ENCODE measurements around the gene PYDC2. TPM values are rescaled to one million over a fixed set of nuclear protein-coding genes. Genes with fewer than 3 reads are reported as not detected.

Gene PYDC2
- total and polyA plus RNA-seq, 2 donors (not counting 3 experiments of a cell fraction or from before 2014, with no cell fraction given), result not detected

DNA sequence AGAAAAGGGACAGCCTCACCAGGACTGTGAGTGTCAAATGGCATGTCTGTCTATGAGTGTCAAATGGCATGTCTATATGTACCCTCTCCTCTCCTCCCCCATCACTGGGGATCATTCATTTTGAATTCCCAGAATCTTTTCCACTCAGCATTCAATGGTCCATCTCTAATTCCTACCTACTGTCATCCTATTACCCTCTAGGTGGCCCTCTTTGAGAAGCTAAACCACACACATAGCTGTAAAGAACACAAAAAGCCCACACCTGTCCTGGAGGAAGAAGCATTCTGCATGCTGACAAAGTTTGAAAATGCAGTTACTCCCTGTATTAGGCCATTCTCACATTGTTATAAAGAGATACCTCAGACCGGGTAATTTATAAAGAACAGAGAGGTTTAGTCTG lies 46.2 kb upstream of the PYDC2 start:
- no peaks in the 10 kb centered on the region for H3K9me3 ChIP-seq (replicated peaks; ENCODE audit: control insufficient read depth, insufficient read depth, low read length)

More for the DNA sequence above, 46.2 kb upstream of the PYDC2 start:
- no peaks in the 10 kb centered on the region for H3K36me3 ChIP-seq (ENCODE audit: control insufficient read depth in 2 of 2, extremely low read depth in 1 of 2, insufficient read depth in 2 of 2, low read length in 2 of 2)
- H3K4me1 ChIP-seq (ENCODE audit: control insufficient read depth, extremely low read depth, insufficient read depth, low read length), result peaks cover 11% of the 10 kb centered on the region
- H3K9me1 ChIP-seq (replicated peaks; ENCODE audit: control insufficient read depth, extremely low read depth, insufficient read depth, low read length), result no peaks in the 10 kb centered on the region
- DNase-seq (ENCODE audit: low read depth, low spot score) (no peak), FAIRE-seq (no peak)
- ChIA-PET CTCF (interaction anchor here (1.0 to 2.3 kb wide), 4 partner anchors 13 to 1030 kb away, joined by 3 to 7 read pairs (median 4); no protein-coding TSS in a partner anchor), POLR2A (no interaction called here)
- no peak overlapping the region for H3K4me3 ChIP-seq (replicated peaks in 1 of 3; ENCODE audit: insufficient read depth in 1 of 3, low read depth in 1 of 3, low read length in 3 of 3)
- H4K20me1 ChIP-seq (replicated peaks; ENCODE audit: control insufficient read depth, extremely low read depth, insufficient read depth, low read length), result no peaks in the 10 kb centered on the region
- no peak overlapping the region for H3K4me2 ChIP-seq (ENCODE audit: insufficient read depth, low read length)
- no peak overlapping the region for H3K27ac ChIP-seq (ENCODE audit: insufficient read depth, low read depth, low read length)
- BruUV-seq (replicated peaks), result no TSS peak
- no peaks in the 10 kb centered on the region for H3K27me3 ChIP-seq (ENCODE audit: control insufficient read depth in 2 of 2, insufficient read depth in 2 of 2, low read length in 2 of 2)
- H3K9ac ChIP-seq (replicated peaks; ENCODE audit: extremely low read depth, insufficient read depth, low read length), result no peak overlapping the region
- H2AFZ ChIP-seq (ENCODE audit: low read depth, low read length), result no peak overlapping the region
- intact Hi-C loops (cut with micrococcal nuclease) (loop anchor here (5.0 kb wide), 2 partner anchors 177 to 602 kb away; no protein-coding TSS in a partner anchor), dilution Hi-C loops (cut with MboI; ENCODE audit: extremely low pct_ligation_motif_present, low sequenced_read_pairs) (no loop called here)
- H3K79me2 ChIP-seq (ENCODE audit: control insufficient read depth, insufficient read depth, low read length), result no peaks in the 10 kb centered on the region
- TF ChIP-seq, protein P1, sequence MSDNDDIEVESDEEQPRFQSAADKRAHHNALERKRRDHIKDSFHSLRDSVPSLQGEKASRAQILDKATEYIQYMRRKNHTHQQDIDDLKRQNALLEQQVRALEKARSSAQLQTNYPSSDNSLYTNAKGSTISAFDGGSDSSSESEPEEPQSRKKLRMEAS (IDR thresholded peaks at IDR 0.05; ENCODE audit: insufficient read depth, insufficient read length), result no peak
- TF ChIP-seq, protein P2, sequence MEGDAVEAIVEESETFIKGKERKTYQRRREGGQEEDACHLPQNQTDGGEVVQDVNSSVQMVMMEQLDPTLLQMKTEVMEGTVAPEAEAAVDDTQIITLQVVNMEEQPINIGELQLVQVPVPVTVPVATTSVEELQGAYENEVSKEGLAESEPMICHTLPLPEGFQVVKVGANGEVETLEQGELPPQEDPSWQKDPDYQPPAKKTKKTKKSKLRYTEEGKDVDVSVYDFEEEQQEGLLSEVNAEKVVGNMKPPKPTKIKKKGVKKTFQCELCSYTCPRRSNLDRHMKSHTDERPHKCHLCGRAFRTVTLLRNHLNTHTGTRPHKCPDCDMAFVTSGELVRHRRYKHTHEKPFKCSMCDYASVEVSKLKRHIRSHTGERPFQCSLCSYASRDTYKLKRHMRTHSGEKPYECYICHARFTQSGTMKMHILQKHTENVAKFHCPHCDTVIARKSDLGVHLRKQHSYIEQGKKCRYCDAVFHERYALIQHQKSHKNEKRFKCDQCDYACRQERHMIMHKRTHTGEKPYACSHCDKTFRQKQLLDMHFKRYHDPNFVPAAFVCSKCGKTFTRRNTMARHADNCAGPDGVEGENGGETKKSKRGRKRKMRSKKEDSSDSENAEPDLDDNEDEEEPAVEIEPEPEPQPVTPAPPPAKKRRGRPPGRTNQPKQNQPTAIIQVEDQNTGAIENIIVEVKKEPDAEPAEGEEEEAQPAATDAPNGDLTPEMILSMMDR (IDR thresholded peaks at IDR 0.05; ENCODE audit: extremely low read depth in 1 of 2, insufficient read depth in 1 of 2, low read depth in 1 of 2, low read length in 2 of 2), result no peak
- TF ChIP-seq POLR2A (IDR thresholded peaks at IDR 0.05; ENCODE audit: low read depth, low read length) (no peak), JUN (IDR thresholded peaks at IDR 0.05; ENCODE audit: borderline replicate concordance, insufficient read depth, insufficient read length, low read depth) (no peak), GATA2 (IDR thresholded peaks at IDR 0.05; ENCODE audit: insufficient read depth, insufficient read length, low read depth, low read length) (no peak), EZH2 (IDR thresholded peaks at IDR 0.05; ENCODE audit: borderline replicate concordance, low read depth, low read length, severe bottlenecking) (no peak), MYC (IDR thresholded peaks at IDR 0.05; ENCODE audit: low read depth, low read length) (no peak), FOS (IDR thresholded peaks at IDR 0.05; ENCODE audit: borderline replicate concordance, insufficient read depth, low read length) (no peak)
